ENCODE results near the gene TTLL6.

GRCh38 chr17:48792033-48792798 lies 24.8 kb downstream of the TTLL6 start:
- TF ChIP-seq CTCF (conservative IDR thresholded peaks at IDR 0.05; ENCODE audit: low read depth, low read length): no peak
- no peak for TF ChIP-seq SMC3 (IDR thresholded peaks at IDR 0.05; ENCODE audit: low read depth, low read length)
- TF ChIP-seq POLR2A (IDR thresholded peaks at IDR 0.05; ENCODE audit: low read depth, low read length): no peak
- no peak for TF ChIP-seq BHLHE40 (IDR thresholded peaks at IDR 0.05; ENCODE audit: low read depth, low read length)
- no peak for TF ChIP-seq USF2 (IDR thresholded peaks at IDR 0.05; ENCODE audit: low read depth, low read length)
- no peak for TF ChIP-seq RFX5 (IDR thresholded peaks at IDR 0.05; ENCODE audit: low read depth, low read length)
- no peak for TF ChIP-seq RAD21 (IDR thresholded peaks at IDR 0.05; ENCODE audit: low read length)
- no peak for TF ChIP-seq RCOR1 (IDR thresholded peaks at IDR 0.05; ENCODE audit: insufficient replicate concordance, low read length)
- no peak for TF ChIP-seq ELK1 (IDR thresholded peaks at IDR 0.05; ENCODE audit: borderline replicate concordance, low read depth, low read length)
- TF ChIP-seq CEBPB (IDR thresholded peaks at IDR 0.05; ENCODE audit: low read depth, low read length): no peak
